OCI-LY3 (cell line): Measurements from ENCODE around the gene SCYL3.
"Not testable (repeated sequence)": the region's sequence is repeated elsewhere in the genome, so short reads cannot be mapped to it uniquely, and the experiment has no call there.

Experiments used
- H2AFZ ChIP-seq: fragments of 200-600, 300-600 bp; shearing (Covaris generic); 2 replicates; pipeline ENCODE4 v1.6.0; 2014; ENCODE audit warnings: antibody characterized with exemption, low read depth, low read length
- H3K27ac ChIP-seq: fragments of 200-600, 300-600 bp; sonication (generic); 2 replicates; pipeline ENCODE4 v1.5.1; 2014; ENCODE audit warnings: mild to moderate bottlenecking, low read length, moderate library complexity, mixed read lengths
- H3K27me3 ChIP-seq: fragments of 200-600, 300-600 bp; sonication (generic); 2 replicates; pipeline ENCODE4 v1.6.1; 2014; ENCODE audit warnings: low read depth, low read length, mixed read lengths
- H3K36me3 ChIP-seq: fragments of 200-600, 300-600 bp; sonication (generic); replicated peaks from 2 replicates; pipeline ENCODE3; 2014; ENCODE audit warnings: low read depth, low read length, mixed read lengths
- H3K4me1 ChIP-seq: fragments of 300-600, 200-600 bp; sonication (generic); 2 replicates; pipeline ENCODE4 v1.6.1; 2014; ENCODE audit warnings: low read length, mixed read lengths
- H3K4me2 ChIP-seq: fragments of 200-600, 300-600 bp; sonication (generic); 2 replicates; pipeline ENCODE4 v1.6.1; 2014; ENCODE audit warnings: low read length, mixed read lengths
- H3K4me3 ChIP-seq: fragments of 300-600, 200-600 bp; sonication (generic); 2 replicates; pipeline ENCODE4 v1.5.1; 2014; ENCODE audit warnings: antibody characterized with exemption, mild to moderate bottlenecking, low read length, moderate library complexity
- H3K79me2 ChIP-seq: fragments of 300-600, 200-600 bp; shearing (Covaris generic); 2 replicates; pipeline ENCODE4 v1.6.1; 2014; ENCODE audit warnings: mild to moderate bottlenecking, low read length, mixed read lengths
- H3K9ac ChIP-seq: fragments of 300-600, 200-600 bp; shearing (Covaris generic); 2 replicates; pipeline ENCODE4 v1.6.0; 2014; ENCODE audit warnings: mild to moderate bottlenecking, low read length, moderate library complexity
- H3K9me3 ChIP-seq: fragments of 200-600, 300-600 bp; shearing (Covaris generic); 2 replicates; pipeline ENCODE4 v1.6.1; 2014; ENCODE audit warnings: low read length, mixed read lengths; ENCODE audit not compliant: insufficient read depth
- H4K20me1 ChIP-seq: fragments of 200-600, 300-600 bp; sonication (generic); 2 replicates; pipeline ENCODE4 v1.6.1; 2016; ENCODE audit warnings: low read length, mixed read lengths; ENCODE audit not compliant: insufficient read depth
- CTCF ChIP-seq: fragments of 200-600, 300-600 bp; sonication (generic); IDR thresholded peaks from 2 replicates; pipeline ENCODE4 v1.5.1; 2014; ENCODE audit warnings: antibody characterized with exemption, low read length, low read depth
- EZH2phosphoT487 ChIP-seq: fragments of 200-600 bp; shearing (Covaris generic); IDR thresholded peaks from 2 replicates; pipeline ENCODE4 v1.6.1; 2018; ENCODE audit warnings: antibody characterized with exemption, mixed run types, low read depth

Gene SCYL3

DNA sequence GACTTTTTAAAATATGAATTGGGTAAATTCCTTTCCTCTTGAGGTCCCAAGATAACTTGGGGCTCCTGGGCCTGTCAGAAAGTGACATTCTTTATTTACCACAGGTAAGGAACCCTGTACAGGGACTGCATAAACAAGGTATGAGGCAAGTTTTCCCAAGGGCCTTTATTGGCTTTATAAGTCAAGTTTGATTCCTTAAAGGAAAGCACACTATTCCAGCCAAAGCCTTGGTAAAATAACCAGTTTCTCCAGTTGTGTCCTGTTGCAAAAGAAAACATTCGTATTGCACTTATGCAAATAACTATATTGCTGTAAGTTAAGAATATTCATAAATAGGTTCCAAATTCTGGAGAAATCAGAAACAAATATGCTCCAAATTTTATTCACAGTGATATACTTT is 77.1 kb downstream of the SCYL3 start:
- H3K9me3 ChIP-seq, result no peaks in the 10 kb centered on the region
- TF ChIP-seq EZH2phosphoT487 (no peak), CTCF (no peak)
- 0 out of 2 replicates have a peak, but pooled peaks cover 4% of the 10 kb centered on the region for H3K79me2 ChIP-seq
- no peak overlapping the region for H3K27ac ChIP-seq
- no peak overlapping the region for H2AFZ ChIP-seq
- no peak overlapping the region for H3K9ac ChIP-seq
- H3K36me3 ChIP-seq, result peaks cover 69% of the 10 kb centered on the region
- H4K20me1 ChIP-seq, result no peaks in the 10 kb centered on the region
- H3K4me2 ChIP-seq, result no peak overlapping the region
- H3K27me3 ChIP-seq, result no peaks in the 10 kb centered on the region
- no peak overlapping the region for H3K4me3 ChIP-seq
- no peaks in the 10 kb centered on the region for H3K4me1 ChIP-seq

DNA sequence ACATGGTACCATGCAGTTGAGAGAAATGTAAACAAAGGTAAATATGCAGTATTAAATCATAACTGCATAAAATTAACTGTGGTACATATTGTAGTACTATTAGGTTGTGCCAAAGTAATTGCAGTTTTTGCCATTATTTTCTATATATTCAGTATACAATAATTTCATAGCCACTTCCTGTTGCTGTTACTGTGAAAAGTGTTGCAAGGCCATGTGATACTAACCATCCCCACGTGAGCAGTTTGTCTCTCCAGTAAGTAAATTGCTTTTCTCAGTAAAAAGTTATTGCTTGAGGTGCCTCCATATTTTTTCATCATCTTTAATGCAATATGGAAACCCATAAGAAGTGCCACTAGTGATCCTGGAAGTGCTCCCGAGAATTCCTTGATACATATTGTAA is 79.4 kb downstream of the SCYL3 start:
- no peaks in the 10 kb centered on the region for H3K4me1 ChIP-seq
- H3K79me2 ChIP-seq, result peaks cover 7% of the 10 kb centered on the region; the same call in 1 of the 2 replicates
- H4K20me1 ChIP-seq, result no peaks in the 10 kb centered on the region
- H3K27ac ChIP-seq, result no peak overlapping the region
- peaks cover 69% of the 10 kb centered on the region for H3K36me3 ChIP-seq
- H2AFZ ChIP-seq, result no peak overlapping the region
- no peak overlapping the region for H3K4me3 ChIP-seq
- no peak overlapping the region for H3K4me2 ChIP-seq
- H3K9ac ChIP-seq, result no peak overlapping the region
- TF ChIP-seq CTCF (no peak), EZH2phosphoT487 (no peak)
- H3K27me3 ChIP-seq, result no peaks in the 10 kb centered on the region
- H3K9me3 ChIP-seq, result no peaks in the 10 kb centered on the region

- no peak overlapping the region for H2AFZ ChIP-seq
- no peak overlapping the region for H3K27ac ChIP-seq
- H3K79me2 ChIP-seq, result peaks cover 7% of the 10 kb centered on the region; the same call in 1 of the 2 replicates
- H3K9ac ChIP-seq, result no peak overlapping the region
- peaks cover 74% of the 10 kb centered on the region for H3K36me3 ChIP-seq
- no peaks in the 10 kb centered on the region for H3K4me1 ChIP-seq
- no peaks in the 10 kb centered on the region for H3K9me3 ChIP-seq
- no peak overlapping the region for H3K4me3 ChIP-seq
- H4K20me1 ChIP-seq, result no peaks in the 10 kb centered on the region
- H3K4me2 ChIP-seq, result no peak overlapping the region
- no peaks in the 10 kb centered on the region for H3K27me3 ChIP-seq
- TF ChIP-seq CTCF (no peak), EZH2phosphoT487 (no peak)
Measured at GRCh38 chr1:169812131-169812530, 81.6 kb downstream of the SCYL3 start.

DNA sequence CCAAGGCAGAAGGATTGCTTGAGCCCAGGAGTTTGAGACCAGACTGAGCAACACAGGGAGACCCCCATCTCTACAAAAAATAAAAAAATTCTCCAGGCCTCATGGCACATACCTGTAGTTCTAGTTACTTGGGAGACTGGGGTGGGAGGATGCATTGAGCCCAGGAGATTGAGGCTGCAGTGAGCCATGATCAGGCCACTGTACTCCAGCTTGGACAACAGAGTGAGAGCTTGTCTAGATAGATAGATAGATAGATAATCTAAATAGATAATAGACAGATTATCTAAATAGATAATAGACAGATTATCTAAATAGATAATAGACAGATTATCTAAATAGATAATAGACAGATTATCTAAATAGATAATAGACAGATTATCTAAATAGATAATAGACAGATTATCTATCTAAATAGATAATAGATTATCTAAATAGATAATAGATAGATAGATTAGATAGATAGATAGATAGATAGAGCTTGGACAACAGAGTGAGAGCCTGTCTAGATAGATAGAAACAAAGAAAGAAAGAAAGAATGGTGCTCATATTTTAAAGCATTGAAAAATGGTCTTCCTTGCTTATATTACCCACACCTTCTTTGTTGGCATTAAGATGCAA is 82.2 kb downstream of the SCYL3 start:
- H2AFZ ChIP-seq, H3K27me3 ChIP-seq, H3K9me3 ChIP-seq, H3K4me2 ChIP-seq, H3K4me1 ChIP-seq, H3K4me3 ChIP-seq, H3K9ac ChIP-seq, H4K20me1 ChIP-seq, H3K27ac ChIP-seq, H3K79me2 ChIP-seq: not testable (repeated sequence)
- peaks cover 74% of the 10 kb centered on the region for H3K36me3 ChIP-seq
